ENCODE results near the gene OVAAL. TPM values are rescaled to one million over a fixed set of nuclear protein-coding genes. Genes with fewer than 3 reads are reported as not detected.
A peak's percentile ranks its signal among the peaks of the same experiment; 100 is the strongest.

OVAAL gene
- polyA plus RNA-seq, 6 donors from 2014 or later, result not detected

DNA sequence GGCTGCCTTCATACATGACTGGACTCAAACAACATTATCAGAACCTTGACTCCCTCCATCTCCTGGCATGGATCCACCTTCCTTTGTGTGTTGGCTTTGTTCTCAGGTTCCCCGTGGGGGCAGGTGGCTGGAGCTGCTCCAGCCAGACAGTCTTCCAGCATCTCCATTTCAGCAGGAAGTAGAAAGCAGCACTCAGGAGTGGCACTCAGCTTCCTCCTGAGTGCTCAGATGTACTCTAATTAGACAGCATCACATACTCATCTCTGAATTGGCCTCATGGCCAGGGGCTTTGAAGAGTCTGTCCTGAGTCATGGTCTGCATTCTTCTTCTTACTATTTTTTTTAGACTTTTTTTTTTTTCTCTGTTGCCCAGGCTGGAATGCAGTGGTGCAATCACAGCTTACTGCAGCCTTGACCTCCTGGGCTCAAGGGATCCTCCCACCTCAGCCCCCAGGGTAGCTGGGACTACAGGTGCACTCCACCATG lies 27.9 kb downstream of the OVAAL start:
- H3K36me3 Mint-ChIP-seq, result no peaks in the 10 kb centered on the region
- H3K27ac Mint-ChIP-seq, result peak overlapping the region in 1 of 6 donors; percentile 25
- no peak for ATAC-seq (ENCODE audit: low read depth in 2 of 2)
- no peaks in the 10 kb centered on the region for H3K4me1 Mint-ChIP-seq
- H3K4me3 Mint-ChIP-seq, result peak overlapping the region in 1 of 8 donors; percentile 46
- H3K9me3 Mint-ChIP-seq, result peaks cover 0 to 24% (median 8%) of the 10 kb centered on the region in 7 donors
- DNase-seq, result no peak
- H3K27me3 Mint-ChIP-seq, result peaks cover 10 to 16% (median 15%) of the 10 kb centered on the region in 3 donors

- H3K27ac Mint-ChIP-seq, result no peak overlapping the region
- no peak for ATAC-seq (ENCODE audit: low read depth in 2 of 2)
- H3K27me3 Mint-ChIP-seq, result peaks cover 15 to 16% (median 15%) of the 10 kb centered on the region in 3 donors
- no peak for DNase-seq
- no peak overlapping the region for H3K4me3 Mint-ChIP-seq
- H3K9me3 Mint-ChIP-seq, result peaks cover 0 to 24% (median 8%) of the 10 kb centered on the region in 7 donors
- H3K4me1 Mint-ChIP-seq, result no peaks in the 10 kb centered on the region
- no peaks in the 10 kb centered on the region for H3K36me3 Mint-ChIP-seq
Observed at GRCh38 chr1:180588121-180588520, 29.4 kb downstream of the OVAAL start.

- Mint-ChIP-seq H3K9me3 (peaks cover 0 to 24% (median 8%) of the 10 kb centered on the region in 7 donors), H3K4me1 (no peaks in the 10 kb centered on the region)
Observed at GRCh38 chr1:180590889-180591288, 32.1 kb downstream of the OVAAL start.

GRCh38 chr1:180593382-180593781 lies 34.6 kb downstream of the OVAAL start:
- H3K27ac Mint-ChIP-seq, result no peak overlapping the region
- no peak overlapping the region for H3K4me3 Mint-ChIP-seq
- no peaks in the 10 kb centered on the region for H3K36me3 Mint-ChIP-seq
- peaks cover 0 to 6% (median under 1%) of the 10 kb centered on the region in 7 donors for H3K9me3 Mint-ChIP-seq
- DNase-seq, result no peak
- no peak for ATAC-seq (ENCODE audit: low read depth in 2 of 2)
- H3K27me3 Mint-ChIP-seq, result peaks cover 7 to 22% (median 15%) of the 10 kb centered on the region in 3 donors
- H3K4me1 Mint-ChIP-seq, result no peaks in the 10 kb centered on the region

More at GRCh38 chr1:180590889-180591288, 32.1 kb downstream of the OVAAL start:
- H3K27ac Mint-ChIP-seq, result no peak overlapping the region
- ATAC-seq (ENCODE audit: low read depth in 2 of 2), result no peak
- H3K36me3 Mint-ChIP-seq, result no peaks in the 10 kb centered on the region
- no peak overlapping the region for H3K4me3 Mint-ChIP-seq
- peaks cover 8 to 22% (median 18%) of the 10 kb centered on the region in 3 donors for H3K27me3 Mint-ChIP-seq
- DNase-seq, result no peak

- Mint-ChIP-seq H3K9me3 (no peaks in the 10 kb centered on the region), H3K4me3 (no peak overlapping the region), H3K27me3 (peaks cover 7 to 22% (median 15%) of the 10 kb centered on the region in 3 donors), H3K4me1 (no peaks in the 10 kb centered on the region), H3K36me3 (no peaks in the 10 kb centered on the region), H3K27ac (no peak overlapping the region)
- DNase-seq, result no peak
- ATAC-seq (ENCODE audit: low read depth in 2 of 2), result no peak
Observed at GRCh38 chr1:180594723-180595122, 36.0 kb downstream of the OVAAL start.

DNA sequence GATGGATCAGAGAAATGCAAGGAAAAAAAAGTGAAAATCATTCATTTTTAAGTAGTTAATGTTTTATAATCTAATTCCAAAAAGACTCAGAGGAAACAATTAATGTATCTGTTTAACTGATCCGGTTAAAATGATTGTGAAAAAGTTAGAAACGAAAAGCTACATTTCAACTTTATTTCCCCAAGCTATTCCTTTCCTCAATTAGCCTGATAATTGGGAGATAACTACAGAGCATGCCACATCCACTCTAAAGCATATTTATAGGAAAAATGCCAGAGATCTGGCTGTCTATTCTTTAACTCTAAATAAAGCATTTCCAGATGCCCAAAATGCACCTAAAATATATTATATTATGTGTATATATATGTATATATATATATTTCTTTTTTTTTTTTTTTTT lies 37.2 kb downstream of the OVAAL start:
- no peak for ATAC-seq (ENCODE audit: low read depth in 2 of 2)

GRCh38 chr1:180597520-180597919 lies 38.8 kb downstream of the OVAAL start:
- no peaks in the 10 kb centered on the region for H3K9me3 Mint-ChIP-seq
- H3K27ac Mint-ChIP-seq, result no peak overlapping the region
- no peaks in the 10 kb centered on the region for H3K4me1 Mint-ChIP-seq
- H3K36me3 Mint-ChIP-seq, result no peaks in the 10 kb centered on the region
- no peak for DNase-seq
- ATAC-seq (ENCODE audit: low read depth in 2 of 2), result no peak
- H3K27me3 Mint-ChIP-seq, result peaks cover 6 to 32% (median 7%) of the 10 kb centered on the region in 3 donors
- H3K4me3 Mint-ChIP-seq, result no peak overlapping the region

More for the DNA sequence above, 37.2 kb downstream of the OVAAL start:
- H3K27ac Mint-ChIP-seq, result no peak overlapping the region
- peaks cover 7 to 22% (median 10%) of the 10 kb centered on the region in 3 donors for H3K27me3 Mint-ChIP-seq
- H3K36me3 Mint-ChIP-seq, result no peaks in the 10 kb centered on the region
- H3K4me3 Mint-ChIP-seq, result no peak overlapping the region
- H3K9me3 Mint-ChIP-seq, result no peaks in the 10 kb centered on the region
- no peaks in the 10 kb centered on the region for H3K4me1 Mint-ChIP-seq
- no peak for DNase-seq

DNA sequence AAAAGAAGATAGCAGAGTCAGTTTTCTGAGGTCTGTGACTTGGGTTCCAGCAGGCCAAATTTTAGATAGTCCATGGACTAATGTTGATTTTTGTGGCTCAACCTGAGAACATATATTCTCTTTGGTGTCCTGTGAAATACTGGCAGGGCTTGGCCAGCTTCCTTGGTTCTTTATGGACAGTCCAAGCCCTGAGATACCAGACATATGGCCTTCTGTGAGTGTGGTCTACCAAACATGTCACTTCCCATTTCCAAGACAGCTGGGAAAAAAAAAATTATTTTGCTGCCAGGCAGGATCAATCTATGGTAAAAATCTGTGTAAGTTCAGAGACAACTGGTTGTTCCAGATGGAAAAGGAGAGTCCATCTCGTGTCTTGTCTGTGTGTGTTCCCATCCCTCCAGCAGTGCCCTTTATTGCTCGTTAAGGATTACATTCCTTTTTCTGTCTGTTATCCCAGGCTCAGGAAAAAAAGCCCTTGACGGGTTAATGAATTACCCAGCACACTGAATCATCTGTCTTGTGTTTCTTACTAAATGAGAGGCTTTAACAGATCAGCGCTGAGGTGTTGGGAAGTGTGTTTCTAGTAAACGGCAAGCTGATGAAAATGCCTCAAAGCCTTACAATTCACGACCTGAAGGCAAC lies 39.7 kb downstream of the OVAAL start:
- Mint-ChIP-seq H3K27me3 (peaks cover 6 to 22% (median 7%) of the 10 kb centered on the region in 3 donors), H3K9me3 (no peaks in the 10 kb centered on the region), H3K4me1 (no peaks in the 10 kb centered on the region), H3K27ac (no peak overlapping the region), H3K4me3 (no peak overlapping the region), H3K36me3 (no peaks in the 10 kb centered on the region)
- no peak for DNase-seq
- ATAC-seq (ENCODE audit: low read depth in 2 of 2), result no peak

DNA sequence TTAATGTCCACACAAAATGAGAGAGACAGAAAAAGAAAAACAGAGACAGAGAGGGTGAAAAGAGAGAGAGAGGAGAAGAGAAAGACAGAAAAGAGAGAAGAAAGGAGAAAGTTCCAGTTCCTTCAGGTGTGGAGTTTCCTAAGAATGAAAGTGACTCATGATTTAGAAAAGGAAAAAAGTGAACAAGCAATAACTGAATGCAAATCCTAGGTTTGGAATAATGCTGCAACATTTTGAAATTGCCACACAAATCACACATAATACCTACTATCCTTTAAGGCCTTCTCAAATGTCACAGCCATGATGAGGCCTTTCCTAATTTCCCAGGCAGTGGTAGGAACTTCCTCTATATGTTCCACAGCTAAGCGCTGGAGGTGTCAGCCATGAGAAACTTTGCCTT lies 41.6 kb downstream of the OVAAL start:
- H3K4me3 Mint-ChIP-seq, result no peak overlapping the region
- peaks cover 2 to 16% (median 4%) of the 10 kb centered on the region in 3 donors for H3K27me3 Mint-ChIP-seq
- no peaks in the 10 kb centered on the region for H3K9me3 Mint-ChIP-seq
- no peaks in the 10 kb centered on the region for H3K4me1 Mint-ChIP-seq
- ATAC-seq (ENCODE audit: low read depth in 2 of 2), result no peak
- no peak for DNase-seq
- no peaks in the 10 kb centered on the region for H3K36me3 Mint-ChIP-seq
- no peak overlapping the region for H3K27ac Mint-ChIP-seq

GRCh38 chr1:180601512-180601911 lies 42.7 kb downstream of the OVAAL start:
- H3K36me3 Mint-ChIP-seq, result no peaks in the 10 kb centered on the region
- no peak overlapping the region for H3K27ac Mint-ChIP-seq
- DNase-seq (no peak), ATAC-seq (ENCODE audit: low read depth in 2 of 2) (no peak)
- H3K27me3 Mint-ChIP-seq, result peaks cover 0 to 14% (median 4%) of the 10 kb centered on the region in 3 donors
- H3K4me1 Mint-ChIP-seq, result no peaks in the 10 kb centered on the region
- H3K4me3 Mint-ChIP-seq, result no peak overlapping the region
- no peaks in the 10 kb centered on the region for H3K9me3 Mint-ChIP-seq

- peaks cover 0 to 14% (median 4%) of the 10 kb centered on the region in 3 donors for H3K27me3 Mint-ChIP-seq
- H3K36me3 Mint-ChIP-seq, result no peaks in the 10 kb centered on the region
- DNase-seq, result no peak
- no peaks in the 10 kb centered on the region for H3K4me1 Mint-ChIP-seq
- no peak overlapping the region for H3K4me3 Mint-ChIP-seq
- H3K9me3 Mint-ChIP-seq, result no peaks in the 10 kb centered on the region
- no peak overlapping the region for H3K27ac Mint-ChIP-seq
- no peak for ATAC-seq (ENCODE audit: low read depth in 2 of 2)
Observed at GRCh38 chr1:180603223-180603849, 44.6 kb downstream of the OVAAL start.

- no peak for DNase-seq
- Mint-ChIP-seq H3K36me3 (no peaks in the 10 kb centered on the region), H3K4me1 (no peaks in the 10 kb centered on the region), H3K27me3 (peaks cover 0 to 14% (median 4%) of the 10 kb centered on the region in 3 donors), H3K4me3 (no peak overlapping the region), H3K27ac (no peak overlapping the region), H3K9me3 (no peaks in the 10 kb centered on the region)
- ATAC-seq (ENCODE audit: low read depth in 2 of 2), result no peak
Observed at GRCh38 chr1:180603850-180604226, 45.1 kb downstream of the OVAAL start.

DNA sequence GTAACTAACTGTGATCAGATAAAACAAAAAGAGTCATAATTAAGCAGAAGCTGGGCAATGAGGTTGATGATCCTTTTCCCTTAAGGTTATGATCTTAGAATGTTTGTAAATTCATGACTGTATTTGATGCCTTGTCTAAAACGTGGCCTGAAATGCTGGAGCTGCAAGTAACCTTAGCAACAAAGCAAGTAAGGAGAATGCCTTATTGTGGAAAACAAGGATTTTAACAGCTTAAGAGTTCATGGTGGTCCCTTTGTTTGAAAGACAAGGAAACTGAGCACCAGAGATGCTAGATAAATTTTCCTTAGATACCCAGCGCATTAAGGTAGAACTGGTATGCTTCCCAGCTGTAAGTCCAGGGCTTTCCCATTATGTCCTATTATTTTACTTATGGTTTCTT lies 47.4 kb downstream of the OVAAL start:
- DNase-seq (no peak), ATAC-seq (ENCODE audit: low read depth in 2 of 2) (no peak)
- Mint-ChIP-seq H3K27ac (no peak overlapping the region), H3K27me3 (peaks cover 0 to 8% (median 4%) of the 10 kb centered on the region in 3 donors), H3K9me3 (no peaks in the 10 kb centered on the region), H3K36me3 (peaks cover 0 to 4% of the 10 kb centered on the region in 2 donors), H3K4me1 (peaks cover 2 to 7% (median 3%) of the 10 kb centered on the region in 3 donors), H3K4me3 (no peak overlapping the region)

Measured in naive B cell (primary cell).